Measurements from ENCODE around the gene RFLNA. TPM values are rescaled to one million over a fixed set of nuclear protein-coding genes. Genes with fewer than 3 reads are reported as not detected.

Gene RFLNA
- total RNA-seq, 1 experiment from 2014 or later = 10.6 TPM

DNA sequence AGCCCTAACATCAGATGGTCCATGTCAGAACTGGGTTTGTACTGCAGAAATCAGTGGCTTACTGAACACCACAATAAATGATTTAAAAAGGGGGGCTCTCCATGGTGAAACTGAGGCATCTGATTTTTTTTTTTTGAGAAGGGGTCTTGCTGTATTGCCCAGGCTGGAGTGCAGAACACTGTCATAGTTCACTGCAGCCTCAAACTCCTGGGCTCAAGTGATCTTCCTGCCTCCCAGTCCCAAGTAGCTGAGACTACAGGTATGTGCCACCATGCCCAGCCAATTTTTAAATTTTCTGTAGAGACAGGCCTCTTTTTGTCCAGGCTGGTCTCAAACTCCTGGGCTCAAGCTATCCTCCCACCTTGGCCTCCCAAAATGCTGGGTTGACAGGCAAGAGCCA is 57.4 kb downstream of the RFLNA start:
- H3K27me3 Mint-ChIP-seq (ENCODE audit: low read depth) = peaks cover 1% of the 10 kb centered on the region; the same call in 1 of the 2 replicates
- Histone ChIP-seq H2BK5ac (ENCODE audit: insufficient read length, low read length) (no peak overlapping the region), H4K5ac (ENCODE audit: insufficient read length, low read depth, low read length) (no peak overlapping the region), H3K14ac (ENCODE audit: insufficient read depth, low read length) (no peak overlapping the region), H3K79me2 (ENCODE audit: insufficient read depth, low read length) (no peaks in the 10 kb centered on the region), H3K4me1 (ENCODE audit: insufficient read depth, low read length) (no peaks in the 10 kb centered on the region), H2AFZ (ENCODE audit: low read length) (no peak overlapping the region), H4K8ac (replicated peaks; ENCODE audit: insufficient read length, low read depth, low read length) (no peak overlapping the region), H4K91ac (ENCODE audit: insufficient read length, low read depth, low read length) (no peak overlapping the region), H3K23ac (ENCODE audit: insufficient read length, low read depth, low read length) (no peak overlapping the region), H3T11ph (ENCODE audit: low read length) (no peak overlapping the region), H3K9ac (ENCODE audit: extremely low read depth, insufficient read length, low read length) (no peak overlapping the region), H3K27me3 (ENCODE audit: insufficient read depth, low read length) (no peaks in the 10 kb centered on the region), H3K18ac (ENCODE audit: insufficient read length, low read depth, low read length) (no peak overlapping the region), H3K23me2 (ENCODE audit: insufficient read length, low read depth, low read length, poor library complexity, severe bottlenecking) (no peaks in the 10 kb centered on the region), H2AK5ac (ENCODE audit: insufficient read length, low read length) (no peak overlapping the region), H3K4ac (ENCODE audit: low read depth, low read length) (no peak overlapping the region), H2BK12ac (ENCODE audit: insufficient read length, low read depth, low read length) (no peak overlapping the region), H2BK120ac (ENCODE audit: low read depth, low read length, poor library complexity, severe bottlenecking) (no peak overlapping the region), H3K9me3 (ENCODE audit: control insufficient read depth, low read depth, low read length) (no peaks in the 10 kb centered on the region), H2BK20ac (ENCODE audit: low read depth, low read length, poor library complexity, severe bottlenecking) (no peak overlapping the region), H4K20me1 (ENCODE audit: control insufficient read depth, insufficient read depth, insufficient read length) (peaks cover 2% of the 10 kb centered on the region), H3K27ac (ENCODE audit: insufficient read length, low read depth, low read length) (no peak overlapping the region), H3K4me2 (ENCODE audit: insufficient read depth, insufficient read length, low read length) (no peak overlapping the region), H3K56ac (ENCODE audit: insufficient read length, low read depth, low read length) (no peak overlapping the region), H2BK15ac (ENCODE audit: low read depth, low read length) (no peak overlapping the region), H3K79me1 (ENCODE audit: insufficient read depth, low read depth, low read length, poor library complexity, severe bottlenecking) (no peaks in the 10 kb centered on the region)
- peaks cover 21 to 68% (median 67%) of the 10 kb centered on the region in 3 experiments for H3K36me3 Mint-ChIP-seq (ENCODE audit: insufficient read depth in 1 of 3, low read depth in 3 of 3)
- no peak overlapping the region for H3K27ac Mint-ChIP-seq
- H3K4me3 Mint-ChIP-seq = no peak overlapping the region
- H3K4me1 Mint-ChIP-seq = no peaks in the 10 kb centered on the region
- TF ChIP-seq, protein P1, sequence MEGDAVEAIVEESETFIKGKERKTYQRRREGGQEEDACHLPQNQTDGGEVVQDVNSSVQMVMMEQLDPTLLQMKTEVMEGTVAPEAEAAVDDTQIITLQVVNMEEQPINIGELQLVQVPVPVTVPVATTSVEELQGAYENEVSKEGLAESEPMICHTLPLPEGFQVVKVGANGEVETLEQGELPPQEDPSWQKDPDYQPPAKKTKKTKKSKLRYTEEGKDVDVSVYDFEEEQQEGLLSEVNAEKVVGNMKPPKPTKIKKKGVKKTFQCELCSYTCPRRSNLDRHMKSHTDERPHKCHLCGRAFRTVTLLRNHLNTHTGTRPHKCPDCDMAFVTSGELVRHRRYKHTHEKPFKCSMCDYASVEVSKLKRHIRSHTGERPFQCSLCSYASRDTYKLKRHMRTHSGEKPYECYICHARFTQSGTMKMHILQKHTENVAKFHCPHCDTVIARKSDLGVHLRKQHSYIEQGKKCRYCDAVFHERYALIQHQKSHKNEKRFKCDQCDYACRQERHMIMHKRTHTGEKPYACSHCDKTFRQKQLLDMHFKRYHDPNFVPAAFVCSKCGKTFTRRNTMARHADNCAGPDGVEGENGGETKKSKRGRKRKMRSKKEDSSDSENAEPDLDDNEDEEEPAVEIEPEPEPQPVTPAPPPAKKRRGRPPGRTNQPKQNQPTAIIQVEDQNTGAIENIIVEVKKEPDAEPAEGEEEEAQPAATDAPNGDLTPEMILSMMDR (conservative IDR thresholded peaks at IDR 0.05) = no peak
- no peaks in the 10 kb centered on the region; a peak in 1 of 5 replicates for H3K9me3 Mint-ChIP-seq
- DNase-seq = no peak
